RWPE2 (cell line): Measurements from ENCODE around the gene DMRT2.

Source experiments
- ATAC-seq: fragments of 200-7000 bp; cut with Tn5 transposase; 3 replicates; pipeline ENCODE4 v1.9.1; 2021; ENCODE audit warnings: low read depth
- DNase-seq: peaks from one replicate; pipeline ENCODE4 v3.0.0-alpha.2; 2020; ENCODE audit warnings: low spot score
- H3K27ac ChIP-seq: fragments of 450-650 bp; 2 replicates; pipeline ENCODE4 v1.5.1; 2017; ENCODE audit warnings: mild to moderate bottlenecking; ENCODE audit not compliant: poor library complexity, severe bottlenecking
- H3K27me3 ChIP-seq: fragments of 250-450 bp; sonication (Bioruptor Pico); 2 replicates; pipeline ENCODE4 v1.5.1; 2021; ENCODE audit warnings: mild to moderate bottlenecking, moderate library complexity; ENCODE audit not compliant: insufficient read depth, poor library complexity, severe bottlenecking
- H3K36me3 ChIP-seq: fragments of 250-450 bp; sonication (Bioruptor Pico); 2 replicates; pipeline ENCODE4 v1.5.1; 2020; ENCODE audit warnings: low read depth, mild to moderate bottlenecking, moderate library complexity
- H3K4me1 ChIP-seq: fragments of 250-450 bp; sonication (Bioruptor Pico); 2 replicates; pipeline ENCODE4 v1.5.1; 2021; ENCODE audit warnings: mild to moderate bottlenecking, moderate library complexity; ENCODE audit not compliant: insufficient read depth, poor library complexity, severe bottlenecking
- H3K4me3 ChIP-seq: fragments of 250-450 bp; sonication (Bioruptor Pico); 2 replicates; pipeline ENCODE4 v1.5.1; 2021; ENCODE audit warnings: mild to moderate bottlenecking, moderate library complexity; ENCODE audit not compliant: severe bottlenecking
- H3K9me3 ChIP-seq: fragments of 250-450 bp; sonication (Bioruptor Pico); 2 replicates; pipeline ENCODE4 v1.5.1; 2021; ENCODE audit warnings: mild to moderate bottlenecking, moderate library complexity; ENCODE audit not compliant: severe bottlenecking
- CTCF ChIP-seq: fragments of 450-650 bp; IDR thresholded peaks from one replicate; pipeline ENCODE4 v1.5.1; 2017; ENCODE audit warnings: mild to moderate bottlenecking, moderate library complexity; ENCODE audit not compliant: poor library complexity, severe bottlenecking

Gene DMRT2

GRCh38 chr9:1049641-1050040 lies 516 bp upstream of the DMRT2 start:
- peaks cover 1% of the 10 kb centered on the region for H3K4me1 ChIP-seq
- H3K4me3 ChIP-seq = peak overlapping the region; percentile 6
- H3K27ac ChIP-seq = no peak overlapping the region
- H3K36me3 ChIP-seq = no peaks in the 10 kb centered on the region
- TF ChIP-seq CTCF = no peak
- H3K27me3 ChIP-seq = peaks cover 29% of the 10 kb centered on the region
- no peaks in the 10 kb centered on the region for H3K9me3 ChIP-seq
- ATAC-seq = no peak
- DNase-seq = no peak

- Histone ChIP-seq H3K36me3 (no peaks in the 10 kb centered on the region), H3K4me1 (peaks cover 10% of the 10 kb centered on the region), H3K9me3 (no peaks in the 10 kb centered on the region), H3K27ac (no peak overlapping the region), H3K27me3 (peaks cover 16% of the 10 kb centered on the region), H3K4me3 (no peak overlapping the region)
- DNase-seq (no peak), ATAC-seq (no peak)
- no peak for TF ChIP-seq CTCF
Measured at GRCh38 chr9:1051210-1051583, 1.0 kb downstream of the DMRT2 start.

GRCh38 chr9:1051584-1052275 lies 1.6 kb downstream of the DMRT2 start:
- Histone ChIP-seq H3K9me3 (no peaks in the 10 kb centered on the region), H3K4me1 (peaks cover 10% of the 10 kb centered on the region), H3K27me3 (peaks cover 10% of the 10 kb centered on the region), H3K27ac (no peak overlapping the region), H3K4me3 (peak overlapping the region; percentile 30), H3K36me3 (no peaks in the 10 kb centered on the region)
- DNase-seq (no peak), ATAC-seq (peak; percentile 3; the same call in 1 of the 3 replicates)
- peak; percentile 41 for TF ChIP-seq CTCF

GRCh38 chr9:1052365-1053281 lies 2.5 kb downstream of the DMRT2 start:
- DNase-seq (no peak), ATAC-seq (no peak)
- no peak overlapping the region for H3K27ac ChIP-seq
- H3K4me1 ChIP-seq = peaks cover 10% of the 10 kb centered on the region
- H3K9me3 ChIP-seq = no peaks in the 10 kb centered on the region
- H3K36me3 ChIP-seq = no peaks in the 10 kb centered on the region
- no peak for TF ChIP-seq CTCF
- H3K27me3 ChIP-seq = peaks cover 10% of the 10 kb centered on the region
- no peak overlapping the region for H3K4me3 ChIP-seq
